RWPE2 (cell line): Measurements from ENCODE around the gene LRRC15.

Source experiments
- ATAC-seq: fragments of 200-7000 bp; cut with Tn5 transposase; 3 replicates; pipeline ENCODE4 v1.9.1; 2021; ENCODE audit warnings: low read depth
- DNase-seq: peaks from one replicate; pipeline ENCODE4 v3.0.0-alpha.2; 2020; ENCODE audit warnings: low spot score
- H3K27ac ChIP-seq: fragments of 450-650 bp; 2 replicates; pipeline ENCODE4 v1.5.1; 2017; ENCODE audit warnings: mild to moderate bottlenecking; ENCODE audit not compliant: poor library complexity, severe bottlenecking
- H3K27me3 ChIP-seq: fragments of 250-450 bp; sonication (Bioruptor Pico); 2 replicates; pipeline ENCODE4 v1.5.1; 2021; ENCODE audit warnings: mild to moderate bottlenecking, moderate library complexity; ENCODE audit not compliant: insufficient read depth, poor library complexity, severe bottlenecking
- H3K36me3 ChIP-seq: fragments of 250-450 bp; sonication (Bioruptor Pico); 2 replicates; pipeline ENCODE4 v1.5.1; 2020; ENCODE audit warnings: low read depth, mild to moderate bottlenecking, moderate library complexity
- H3K4me1 ChIP-seq: fragments of 250-450 bp; sonication (Bioruptor Pico); 2 replicates; pipeline ENCODE4 v1.5.1; 2021; ENCODE audit warnings: mild to moderate bottlenecking, moderate library complexity; ENCODE audit not compliant: insufficient read depth, poor library complexity, severe bottlenecking
- H3K4me3 ChIP-seq: fragments of 250-450 bp; sonication (Bioruptor Pico); 2 replicates; pipeline ENCODE4 v1.5.1; 2021; ENCODE audit warnings: mild to moderate bottlenecking, moderate library complexity; ENCODE audit not compliant: severe bottlenecking
- H3K9me3 ChIP-seq: fragments of 250-450 bp; sonication (Bioruptor Pico); 2 replicates; pipeline ENCODE4 v1.5.1; 2021; ENCODE audit warnings: mild to moderate bottlenecking, moderate library complexity; ENCODE audit not compliant: severe bottlenecking
- TF ChIP-seq, protein P1 (sequence below): fragments of 450-650 bp; IDR thresholded peaks from one replicate; pipeline ENCODE4 v1.5.1; 2017; ENCODE audit warnings: mild to moderate bottlenecking, moderate library complexity; ENCODE audit not compliant: poor library complexity, severe bottlenecking

The LRRC15 gene

GRCh38 chr3:194383276-194383940 is 13.9 kb upstream of the LRRC15 start:
- ATAC-seq (no peak), DNase-seq (no peak)
- Histone ChIP-seq H3K4me3 (no peak overlapping the region), H3K9me3 (no peaks in the 10 kb centered on the region), H3K36me3 (no peaks in the 10 kb centered on the region), H3K4me1 (no peaks in the 10 kb centered on the region), H3K27me3 (no peaks in the 10 kb centered on the region), H3K27ac (no peak overlapping the region)
- TF ChIP-seq, protein P1, sequence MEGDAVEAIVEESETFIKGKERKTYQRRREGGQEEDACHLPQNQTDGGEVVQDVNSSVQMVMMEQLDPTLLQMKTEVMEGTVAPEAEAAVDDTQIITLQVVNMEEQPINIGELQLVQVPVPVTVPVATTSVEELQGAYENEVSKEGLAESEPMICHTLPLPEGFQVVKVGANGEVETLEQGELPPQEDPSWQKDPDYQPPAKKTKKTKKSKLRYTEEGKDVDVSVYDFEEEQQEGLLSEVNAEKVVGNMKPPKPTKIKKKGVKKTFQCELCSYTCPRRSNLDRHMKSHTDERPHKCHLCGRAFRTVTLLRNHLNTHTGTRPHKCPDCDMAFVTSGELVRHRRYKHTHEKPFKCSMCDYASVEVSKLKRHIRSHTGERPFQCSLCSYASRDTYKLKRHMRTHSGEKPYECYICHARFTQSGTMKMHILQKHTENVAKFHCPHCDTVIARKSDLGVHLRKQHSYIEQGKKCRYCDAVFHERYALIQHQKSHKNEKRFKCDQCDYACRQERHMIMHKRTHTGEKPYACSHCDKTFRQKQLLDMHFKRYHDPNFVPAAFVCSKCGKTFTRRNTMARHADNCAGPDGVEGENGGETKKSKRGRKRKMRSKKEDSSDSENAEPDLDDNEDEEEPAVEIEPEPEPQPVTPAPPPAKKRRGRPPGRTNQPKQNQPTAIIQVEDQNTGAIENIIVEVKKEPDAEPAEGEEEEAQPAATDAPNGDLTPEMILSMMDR = no peak

DNA sequence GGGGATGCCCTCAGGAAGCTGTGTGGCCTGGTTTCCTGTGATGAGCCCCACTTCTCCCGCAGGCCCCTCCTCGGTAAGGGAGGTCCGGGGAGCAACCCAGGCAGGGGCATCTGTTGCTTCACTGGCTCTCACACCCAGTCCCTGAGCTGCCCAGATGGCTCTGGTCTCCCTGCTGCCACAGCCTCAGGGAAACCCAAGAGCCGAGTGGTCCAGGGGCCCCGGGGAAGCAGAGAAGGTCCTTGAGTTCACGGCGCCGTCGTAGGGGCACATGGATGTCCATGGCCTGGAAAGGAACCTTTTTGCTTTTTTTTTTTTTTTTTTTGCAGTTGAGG is 13.3 kb upstream of the LRRC15 start:
- Histone ChIP-seq H3K4me1 (no peaks in the 10 kb centered on the region), H3K9me3 (no peaks in the 10 kb centered on the region), H3K27me3 (no peaks in the 10 kb centered on the region), H3K27ac (no peak overlapping the region), H3K36me3 (no peaks in the 10 kb centered on the region), H3K4me3 (no peak overlapping the region)
- TF ChIP-seq, protein P1 = no peak
- no peak for DNase-seq
- no peak for ATAC-seq

- DNase-seq = no peak
- Histone ChIP-seq H3K27ac (no peak overlapping the region), H3K27me3 (no peaks in the 10 kb centered on the region), H3K36me3 (no peaks in the 10 kb centered on the region), H3K4me1 (no peaks in the 10 kb centered on the region), H3K4me3 (no peak overlapping the region), H3K9me3 (no peaks in the 10 kb centered on the region)
- no peak for ATAC-seq
- TF ChIP-seq, protein P1 = no peak
These were observed 12.8 kb upstream of the LRRC15 start for GRCh38 chr3:194382196-194382891.

DNA sequence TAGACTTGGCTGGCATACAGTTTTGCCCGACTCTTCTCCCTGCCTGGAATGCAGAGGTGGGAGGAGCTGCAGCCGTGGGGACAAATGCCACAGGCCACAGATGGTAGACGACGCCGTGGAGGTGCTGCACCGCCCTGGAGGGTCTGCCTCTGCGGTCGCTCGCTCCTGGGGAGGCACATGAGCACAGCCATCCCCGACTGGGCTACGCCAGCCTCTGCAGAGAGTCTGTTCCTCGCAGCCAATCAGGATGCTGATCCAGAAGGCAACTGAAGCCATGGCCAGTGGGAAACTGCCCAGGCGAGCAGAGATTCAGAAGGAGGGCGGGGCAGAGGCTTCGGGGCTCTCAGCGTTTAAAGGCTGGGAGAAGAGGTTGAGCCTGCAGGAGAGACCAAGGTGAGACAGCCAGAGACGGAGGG is 11.9 kb upstream of the LRRC15 start:
- H3K27me3 ChIP-seq = no peaks in the 10 kb centered on the region
- no peak for DNase-seq
- no peaks in the 10 kb centered on the region for H3K9me3 ChIP-seq
- H3K27ac ChIP-seq = no peak overlapping the region
- H3K36me3 ChIP-seq = no peaks in the 10 kb centered on the region
- H3K4me1 ChIP-seq = no peaks in the 10 kb centered on the region
- TF ChIP-seq, protein P1 = no peak
- peak; percentile 50; the same call in 2 of the 3 replicates for ATAC-seq
- no peak overlapping the region for H3K4me3 ChIP-seq

DNA sequence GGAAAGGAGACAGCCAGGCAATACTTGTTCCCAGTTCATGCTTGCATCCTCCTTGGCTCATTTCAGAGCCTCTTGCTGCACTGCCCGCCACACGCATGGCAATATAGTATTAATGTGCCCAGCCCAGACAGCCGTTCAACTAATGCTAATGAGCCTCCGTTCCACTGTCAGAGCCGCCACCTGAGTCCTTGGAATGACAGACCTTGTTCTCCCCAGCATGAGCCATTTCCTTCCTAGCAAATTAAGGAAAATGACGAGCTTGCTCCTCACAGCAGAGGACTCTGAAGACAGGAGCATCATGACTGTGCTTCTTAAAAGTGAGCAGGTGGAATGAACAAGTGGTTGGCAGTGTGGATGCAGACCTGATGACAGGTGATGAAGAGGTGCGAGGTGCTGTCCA is 10.8 kb upstream of the LRRC15 start:
- no peak overlapping the region for H3K4me3 ChIP-seq
- no peaks in the 10 kb centered on the region for H3K4me1 ChIP-seq
- no peaks in the 10 kb centered on the region for H3K36me3 ChIP-seq
- no peaks in the 10 kb centered on the region for H3K27me3 ChIP-seq
- ATAC-seq = no peak
- DNase-seq = no peak
- TF ChIP-seq, protein P1 = no peak
- no peak overlapping the region for H3K27ac ChIP-seq
- H3K9me3 ChIP-seq = no peaks in the 10 kb centered on the region
